ENCODE measurements around the gene FYTTD1.
"Not testable (repeated sequence)": the region's sequence is repeated elsewhere in the genome, so short reads cannot be mapped to it uniquely, and the experiment has no call there.

Gene FYTTD1

GRCh38 chr3:197749601-197750395 lies at the start of gene FYTTD1:
Gene FYTTD1, plus strand, starts transcription at chr3:197749883. Its CDS starts 89 bp downstream, at chr3:197749972.
- DNase-seq, result peak; percentile 66 to 80

- no peak for DNase-seq
Measured at GRCh38 chr3:197700095-197700494, 49.6 kb upstream of the FYTTD1 start.

GRCh38 chr3:197701841-197702240 lies 47.8 kb upstream of the FYTTD1 start:
- no peak for DNase-seq

GRCh38 chr3:197706658-197707057 lies 43.0 kb upstream of the FYTTD1 start:
- no peak for DNase-seq

GRCh38 chr3:197709135-197709534 lies 40.5 kb upstream of the FYTTD1 start:
- peak in 1 of 2 donors; percentile 30 for DNase-seq

GRCh38 chr3:197710965-197711364 lies 38.7 kb upstream of the FYTTD1 start:
- not testable (repeated sequence) for DNase-seq

GRCh38 chr3:197711973-197712707 lies 37.5 kb upstream of the FYTTD1 start:
- DNase-seq, result peak; percentile 25 to 97

GRCh38 chr3:197713477-197713822 lies 36.2 kb upstream of the FYTTD1 start:
- DNase-seq, result no peak

- no peak for DNase-seq
Measured at GRCh38 chr3:197714251-197714650, 35.4 kb upstream of the FYTTD1 start.

- DNase-seq, result no peak
Measured at GRCh38 chr3:197718891-197719290, 30.8 kb upstream of the FYTTD1 start.

GRCh38 chr3:197720694-197721093 lies 29.0 kb upstream of the FYTTD1 start:
- no peak for DNase-seq

GRCh38 chr3:197722734-197723133 lies 26.9 kb upstream of the FYTTD1 start:
- DNase-seq, result no peak

- DNase-seq, result not testable (repeated sequence)
Measured at GRCh38 chr3:197727878-197728277, 21.8 kb upstream of the FYTTD1 start.

GRCh38 chr3:197728487-197728886 lies 21.2 kb upstream of the FYTTD1 start:
- DNase-seq, result no peak

- no peak for DNase-seq
Measured at GRCh38 chr3:197730200-197730599, 19.5 kb upstream of the FYTTD1 start.

GRCh38 chr3:197730770-197731169 lies 18.9 kb upstream of the FYTTD1 start:
- DNase-seq, result not testable (repeated sequence)

GRCh38 chr3:197731483-197731882 lies 18.2 kb upstream of the FYTTD1 start:
- not testable (repeated sequence) for DNase-seq

GRCh38 chr3:197733042-197733441 lies 16.6 kb upstream of the FYTTD1 start:
- DNase-seq, result no peak

- DNase-seq, result peak in 1 of 2 donors; percentile 79
Measured at GRCh38 chr3:197734667-197735318, 14.9 kb upstream of the FYTTD1 start.

- no peak for DNase-seq
Measured at GRCh38 chr3:197736010-197736490, 13.6 kb upstream of the FYTTD1 start.

GRCh38 chr3:197736491-197737318 lies 13.0 kb upstream of the FYTTD1 start, which contains the start of gene RUBCN:
Gene RUBCN, minus strand, starts transcription at chr3:197736904. Its CDS starts 185 bp downstream, at chr3:197736719.
- peak; percentile 75 to 89 for DNase-seq

- no peak for DNase-seq
Measured at GRCh38 chr3:197737319-197737649, 12.4 kb upstream of the FYTTD1 start.

Data from bone marrow (tissue), 2 donors.